Measurements from ENCODE around the gene UBE2D2. TPM values are rescaled to one million over a fixed set of nuclear protein-coding genes. Genes with fewer than 3 reads are reported as not detected.

UBE2D2 gene
- total and polyA plus RNA-seq, 2 of the 13 experiments (the other 11 are each of a cell fraction or from before 2014, with no cell fraction given) = 79.1 to 109 TPM

- TF ChIP-seq, protein P1, sequence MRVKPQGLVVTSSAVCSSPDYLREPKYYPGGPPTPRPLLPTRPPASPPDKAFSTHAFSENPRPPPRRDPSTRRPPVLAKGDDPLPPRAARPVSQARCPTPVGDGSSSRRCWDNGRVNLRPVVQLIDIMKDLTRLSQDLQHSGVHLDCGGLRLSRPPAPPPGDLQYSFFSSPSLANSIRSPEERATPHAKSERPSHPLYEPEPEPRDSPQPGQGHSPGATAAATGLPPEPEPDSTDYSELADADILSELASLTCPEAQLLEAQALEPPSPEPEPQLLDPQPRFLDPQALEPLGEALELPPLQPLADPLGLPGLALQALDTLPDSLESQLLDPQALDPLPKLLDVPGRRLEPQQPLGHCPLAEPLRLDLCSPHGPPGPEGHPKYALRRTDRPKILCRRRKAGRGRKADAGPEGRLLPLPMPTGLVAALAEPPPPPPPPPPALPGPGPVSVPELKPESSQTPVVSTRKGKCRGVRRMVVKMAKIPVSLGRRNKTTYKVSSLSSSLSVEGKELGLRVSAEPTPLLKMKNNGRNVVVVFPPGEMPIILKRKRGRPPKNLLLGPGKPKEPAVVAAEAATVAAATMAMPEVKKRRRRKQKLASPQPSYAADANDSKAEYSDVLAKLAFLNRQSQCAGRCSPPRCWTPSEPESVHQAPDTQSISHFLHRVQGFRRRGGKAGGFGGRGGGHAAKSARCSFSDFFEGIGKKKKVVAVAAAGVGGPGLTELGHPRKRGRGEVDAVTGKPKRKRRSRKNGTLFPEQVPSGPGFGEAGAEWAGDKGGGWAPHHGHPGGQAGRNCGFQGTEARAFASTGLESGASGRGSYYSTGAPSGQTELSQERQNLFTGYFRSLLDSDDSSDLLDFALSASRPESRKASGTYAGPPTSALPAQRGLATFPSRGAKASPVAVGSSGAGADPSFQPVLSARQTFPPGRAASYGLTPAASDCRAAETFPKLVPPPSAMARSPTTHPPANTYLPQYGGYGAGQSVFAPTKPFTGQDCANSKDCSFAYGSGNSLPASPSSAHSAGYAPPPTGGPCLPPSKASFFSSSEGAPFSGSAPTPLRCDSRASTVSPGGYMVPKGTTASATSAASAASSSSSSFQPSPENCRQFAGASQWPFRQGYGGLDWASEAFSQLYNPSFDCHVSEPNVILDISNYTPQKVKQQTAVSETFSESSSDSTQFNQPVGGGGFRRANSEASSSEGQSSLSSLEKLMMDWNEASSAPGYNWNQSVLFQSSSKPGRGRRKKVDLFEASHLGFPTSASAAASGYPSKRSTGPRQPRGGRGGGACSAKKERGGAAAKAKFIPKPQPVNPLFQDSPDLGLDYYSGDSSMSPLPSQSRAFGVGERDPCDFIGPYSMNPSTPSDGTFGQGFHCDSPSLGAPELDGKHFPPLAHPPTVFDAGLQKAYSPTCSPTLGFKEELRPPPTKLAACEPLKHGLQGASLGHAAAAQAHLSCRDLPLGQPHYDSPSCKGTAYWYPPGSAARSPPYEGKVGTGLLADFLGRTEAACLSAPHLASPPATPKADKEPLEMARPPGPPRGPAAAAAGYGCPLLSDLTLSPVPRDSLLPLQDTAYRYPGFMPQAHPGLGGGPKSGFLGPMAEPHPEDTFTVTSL (CRISPR knock-in tag; IDR thresholded peaks at IDR 0.05; ENCODE audit: borderline replicate concordance) = 0 out of 2 replicates have a peak, but pooled peaks have one; percentile 39
- peak; percentile 38; the same call in 1 of the 2 replicates for TF ChIP-seq ZNF331 (CRISPR knock-in tag; IDR thresholded peaks at IDR 0.05)
- peak; percentile 48; the same call in 1 of the 2 replicates for TF ChIP-seq SP2 (CRISPR knock-in tag; IDR thresholded peaks at IDR 0.05)
- TF ChIP-seq GTF2F1 (IDR thresholded peaks at IDR 0.05; ENCODE audit: low read length) = no peak
- TF ChIP-seq ZNF282 (IDR thresholded peaks at IDR 0.05; ENCODE audit: partially characterized antibody) = no peak
- no peak for TF ChIP-seq ZNF646 (CRISPR knock-in tag; IDR thresholded peaks at IDR 0.05)
- no peak for TF ChIP-seq FOXM1 (CRISPR knock-in tag; IDR thresholded peaks at IDR 0.05)
- peak; percentile 66; the same call in 1 of the 2 replicates for TF ChIP-seq ZNF607 (CRISPR knock-in tag; IDR thresholded peaks at IDR 0.05; ENCODE audit: borderline replicate concordance)
- no peak for TF ChIP-seq ZNF138 (CRISPR knock-in tag; IDR thresholded peaks at IDR 0.05; ENCODE audit: low read depth)
- no peak for TF ChIP-seq ZBTB42 (CRISPR knock-in tag; IDR thresholded peaks at IDR 0.05)
- TF ChIP-seq ZFAT (CRISPR knock-in tag; conservative IDR thresholded peaks at IDR 0.05) = no peak
- peak; percentile 57 for TF ChIP-seq SP5 (CRISPR knock-in tag; IDR thresholded peaks at IDR 0.05; ENCODE audit: borderline replicate concordance, low read depth)
Observed at GRCh38 chr5:139637438-139638089, 76.4 kb downstream of the UBE2D2 start (continued).
